Panc1 (cell line): ENCODE results near the gene PCDHA9. TPM values are rescaled to one million over a fixed set of nuclear protein-coding genes. Genes with fewer than 3 reads are reported as not detected.
"Not testable (repeated sequence)": the region's sequence is repeated elsewhere in the genome, so short reads cannot be mapped to it uniquely, and the experiment has no call there.

Experiments used
- ATAC-seq: fragments of 200-7000 bp; cut with Tn5 transposase; 2 replicates; pipeline ENCODE4 v1.9.1; 2020; ENCODE audit warnings: mild to moderate bottlenecking, moderate library complexity
- BruUV-seq: library from RNA; stranded (reverse); fragments of 400-500 nt; replicated peaks from 2 replicates; lab custom pipeline; 2021; lab: Mats Ljungman, UMichigan
- CTCF ChIA-PET: fragments of 300-600 bp; sonication (Branson Sonifier 250); formaldehyde crosslinking; loops from one replicate; lab custom pipeline; 2022; ENCODE audit warnings: antibody characterized with exemption; lab: Charles Lee
- POLR2A ChIA-PET: fragments of 300-600 bp; sonication (Branson Sonifier 250); formaldehyde crosslinking; loops from one replicate; lab custom pipeline; 2022; ENCODE audit warnings: antibody characterized with exemption; lab: Charles Lee
- DNase-seq: peaks from one replicate; pipeline ENCODE4 v3.0.0-alpha.2; 2010; ENCODE audit warnings: low read depth, low spot score
- H3K27ac ChIP-seq: 2 replicates; pipeline ENCODE4 v1.5.1; 2011; ENCODE audit warnings: mild to moderate bottlenecking, low read length, inconsistent platforms
- H3K27me3 ChIP-seq: fragments of 200-500 bp; sonication (Bioruptor generic); 2 replicates; pipeline ENCODE4 v1.6.0; 2014; ENCODE audit warnings: low read length, inconsistent platforms; ENCODE audit not compliant: control insufficient read depth, insufficient read depth
- H3K36me3 ChIP-seq: fragments of 200-500 bp; sonication (Bioruptor generic); 2 replicates; pipeline ENCODE4 v1.5.1; 2014; ENCODE audit warnings: inconsistent platforms, mild to moderate bottlenecking, low read length, moderate library complexity; ENCODE audit not compliant: control insufficient read depth, insufficient read depth
- H3K4me1 ChIP-seq: 2 replicates; pipeline ENCODE4 v1.5.1; 2011; ENCODE audit warnings: inconsistent platforms, mild to moderate bottlenecking, low read length, moderate library complexity; ENCODE audit not compliant: control insufficient read depth, insufficient read depth
- H3K4me3 ChIP-seq, 2 experiments: 2 replicates each; pipeline ENCODE4 v1.5.1; 2011 to 2012; ENCODE audit warnings: low read depth in 2 of 2, low read length in 2 of 2, mild to moderate bottlenecking in 2 of 2, inconsistent platforms in 1 of 2, moderate library complexity in 1 of 2
- H3K9me3 ChIP-seq: fragments of 200-500 bp; sonication (Bioruptor generic); 2 replicates; pipeline ENCODE4 v1.5.1; 2014; ENCODE audit warnings: low read depth, mild to moderate bottlenecking, inconsistent platforms, low read length, moderate library complexity; ENCODE audit not compliant: control insufficient read depth, insufficient read depth
- CTCF ChIP-seq: fragments of 450-650 bp; IDR thresholded peaks from 2 replicates; pipeline ENCODE4 v1.5.1; 2017; ENCODE audit warnings: mild to moderate bottlenecking
- POLR2AphosphoS5 ChIP-seq: IDR thresholded peaks from 2 replicates; pipeline ENCODE4 v1.6.1; 2012; ENCODE audit warnings: mild to moderate bottlenecking, low read depth, low read length, moderate library complexity
- REST ChIP-seq, 2 experiments: IDR thresholded peaks; 2 replicates each; pipeline ENCODE4 v1.6.1; 2011 to 2012; ENCODE audit warnings: low read depth in 2 of 2, control low read depth in 1 of 2, low read length in 1 of 2, mild to moderate bottlenecking in 1 of 2, moderate library complexity in 1 of 2; ENCODE audit not compliant: insufficient read depth in 1 of 2
- SIN3A ChIP-seq: IDR thresholded peaks from 2 replicates; pipeline ENCODE4 v1.6.1; 2012; ENCODE audit warnings: low read depth, mild to moderate bottlenecking, low read length, moderate library complexity, borderline replicate concordance; ENCODE audit not compliant: insufficient read depth
- TCF7L2 ChIP-seq: IDR thresholded peaks from 2 replicates; pipeline ENCODE4 v1.6.1; 2011; ENCODE audit warnings: mild to moderate bottlenecking, low read depth, low read length, inconsistent platforms
- in situ Hi-C: cut with HindIII; loops from 2 replicates; pipeline ENCODE4 v1.10.0; 2016; ENCODE audit warnings: low sequenced_read_pairs, low pct_unique_long_range_greater_than_20kb
- intact Hi-C: fragments of 100-400 bp; cut with micrococcal nuclease; formaldehyde crosslinking; loops from one replicate; pipeline ENCODE4 v1.10.0; 2022; ENCODE audit not compliant: unreplicated experiment
- total RNA-seq: library from RNA; stranded (reverse); gene quantifications from one replicate; pipeline ENCODE4 v1.2.1, GENCODE V29; 2021; ENCODE audit not compliant: unreplicated experiment

Gene PCDHA9
- total RNA-seq, 1 experiment from 2014 or later: 0.21 TPM

GRCh38 chr5:140801494-140801841 is 46.7 kb upstream of the PCDHA9 start:
- Histone ChIP-seq H3K36me3 (no peaks in the 10 kb centered on the region), H3K9me3 (peaks cover 29% of the 10 kb centered on the region), H3K4me1 (no peaks in the 10 kb centered on the region), H3K27me3 (no peaks in the 10 kb centered on the region), H3K27ac (no peak overlapping the region), H3K4me3 (no peak overlapping the region)
- in situ Hi-C loops: no loop called here
- DNase-seq (no peak), ATAC-seq (no peak)
- TF ChIP-seq CTCF (no peak), POLR2AphosphoS5 (no peak), TCF7L2 (no peak), SIN3A (no peak), REST (IDR thresholded peaks at IDR 0.05; ENCODE audit: insufficient read depth in 1 of 2, low read depth in 2 of 2, low read length in 1 of 2) (no peak)
- intact Hi-C loops: no loop called here
- ChIA-PET CTCF (no interaction called here), POLR2A (no interaction called here)
- no TSS peak for BruUV-seq

GRCh38 chr5:140802381-140802780 is 45.8 kb upstream of the PCDHA9 start:
- H3K9me3 ChIP-seq: peaks cover 28% of the 10 kb centered on the region
- BruUV-seq, H3K4me3 ChIP-seq, ATAC-seq, H3K36me3 ChIP-seq, H3K4me1 ChIP-seq, in situ Hi-C loops, H3K27me3 ChIP-seq, CTCF ChIA-PET, intact Hi-C loops, H3K27ac ChIP-seq, POLR2A ChIA-PET, DNase-seq: not testable (repeated sequence)

GRCh38 chr5:140802781-140803271 is 45.4 kb upstream of the PCDHA9 start:
- no TSS peak for BruUV-seq
- CTCF ChIA-PET: no interaction called here
- in situ Hi-C loops: no loop called here

More at GRCh38 chr5:140802781-140803271, 45.4 kb upstream of the PCDHA9 start:
- POLR2A ChIA-PET: no interaction called here
- intact Hi-C loops: no loop called here
- Histone ChIP-seq H3K27me3 (no peaks in the 10 kb centered on the region), H3K36me3 (no peaks in the 10 kb centered on the region), H3K9me3 (peaks cover 28% of the 10 kb centered on the region), H3K4me1 (no peaks in the 10 kb centered on the region), H3K27ac (no peak overlapping the region), H3K4me3 (no peak overlapping the region)
- TF ChIP-seq CTCF (no peak), POLR2AphosphoS5 (no peak), TCF7L2 (no peak), SIN3A (no peak), REST (IDR thresholded peaks at IDR 0.05; ENCODE audit: insufficient read depth in 1 of 2, low read depth in 2 of 2, low read length in 1 of 2) (no peak)
- ATAC-seq (no peak), DNase-seq (no peak)
